GM12865 (cell line): ENCODE measurements around the gene SLC22A17.

Experiments
- DNase-seq: peaks from one replicate; pipeline ENCODE4 v3.0.0; 2010; ENCODE audit warnings: low read depth
- H3K4me3 ChIP-seq: 2 replicates; pipeline ENCODE4 v1.5.1; 2011; ENCODE audit warnings: mild to moderate bottlenecking, low read depth, low read length, control low read depth
- CTCF ChIP-seq: IDR thresholded peaks from 2 replicates; pipeline ENCODE4 v1.5.1; 2011; ENCODE audit warnings: low read length, control low read depth, low read depth, inconsistent platforms; ENCODE audit not compliant: insufficient read depth; ENCODE audit errors: missing control alignments

The SLC22A17 gene

DNA sequence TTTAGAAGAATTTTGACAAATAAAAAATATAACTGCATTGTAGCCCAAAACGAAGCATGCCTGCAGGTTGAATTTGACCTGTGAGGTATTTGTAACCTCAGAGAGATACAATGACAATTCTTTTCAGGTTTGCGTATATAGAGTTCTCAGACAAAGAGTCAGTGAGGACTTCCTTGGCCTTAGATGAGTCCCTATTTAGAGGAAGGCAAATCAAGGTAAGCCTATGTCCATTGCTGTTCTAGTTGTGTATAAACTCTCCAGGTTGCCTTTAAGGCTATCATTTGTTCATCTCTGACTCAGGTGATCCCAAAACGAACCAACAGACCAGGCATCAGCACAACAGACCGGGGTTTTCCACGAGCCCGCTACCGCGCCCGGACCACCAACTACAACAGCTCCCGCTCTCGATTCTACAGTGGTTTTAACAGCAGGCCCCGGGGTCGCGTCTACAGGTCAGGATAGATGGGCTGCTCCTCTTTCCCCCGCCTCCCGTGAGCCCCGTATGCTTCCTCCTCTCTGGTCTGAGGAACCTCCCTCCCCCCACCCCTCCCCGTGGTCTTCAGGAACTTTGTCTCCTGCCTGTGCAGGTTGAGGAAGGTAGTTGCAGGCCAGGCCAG, 28.7 kb downstream of the SLC22A17 start:
- TF ChIP-seq CTCF, result no peak
- H3K4me3 ChIP-seq, result no peak overlapping the region
- DNase-seq, result no peak

DNA sequence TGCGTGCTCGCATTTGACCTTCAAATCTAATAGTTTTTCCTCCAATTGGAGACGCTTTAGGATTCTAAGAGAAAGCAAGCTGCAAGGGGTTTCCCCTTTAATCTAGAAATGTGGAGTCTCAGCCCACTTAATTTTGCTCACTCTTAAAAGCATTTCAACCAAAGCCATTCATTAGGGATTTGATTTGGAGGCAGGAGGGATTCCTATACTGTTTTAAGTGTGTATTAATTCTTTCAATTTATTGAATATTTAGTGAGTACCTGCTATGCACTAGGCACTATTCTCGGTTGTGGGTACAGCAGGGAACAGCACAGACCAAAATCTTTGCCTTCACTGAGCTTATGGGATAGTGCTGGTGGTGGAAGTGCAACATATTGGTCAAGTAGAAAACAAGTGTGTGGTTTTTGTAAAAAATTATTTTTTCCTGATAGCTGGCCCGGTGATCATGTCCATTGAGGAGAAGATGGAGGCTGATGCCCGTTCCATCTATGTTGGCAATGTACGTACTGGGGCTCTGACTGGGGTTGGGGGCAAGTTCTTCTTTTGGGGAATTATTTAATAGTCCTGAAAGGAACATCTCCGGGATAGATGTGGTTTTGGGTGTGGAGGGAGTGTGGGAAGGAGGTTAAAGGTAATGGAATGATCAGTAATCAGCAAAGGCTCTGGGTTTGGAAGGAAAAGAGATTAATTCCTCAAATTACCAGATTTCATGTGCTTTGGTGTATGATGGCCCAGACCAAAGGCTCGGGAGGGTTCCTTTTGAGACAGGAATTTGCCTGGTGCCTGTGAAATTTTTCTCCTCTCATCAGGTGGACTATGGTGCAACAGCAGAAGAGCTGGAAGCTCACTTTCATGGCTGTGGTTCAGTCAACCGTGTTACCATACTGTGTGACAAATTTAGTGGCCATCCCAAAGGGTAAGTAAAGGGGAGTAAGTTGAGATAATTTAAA, 29.8 kb downstream of the SLC22A17 start:
- DNase-seq, result no peak
- H3K4me3 ChIP-seq, result peak overlapping the region; percentile 86
- TF ChIP-seq CTCF, result no peak

GRCh38 chr14:23321572-23322547, 30.8 kb downstream of the SLC22A17 start:
- peak; percentile 55 for DNase-seq
- no peak for TF ChIP-seq CTCF
- H3K4me3 ChIP-seq, result peak overlapping the region; percentile 86

GRCh38 chr14:23320584-23321571, 31.8 kb downstream of the SLC22A17 start, which contains the start of gene PABPN1:
Gene PABPN1, plus strand, starts transcription at chr14:23321457. Its CDS starts 13 bp downstream, at chr14:23321470.
- DNase-seq, result peak; percentile 100
- TF ChIP-seq CTCF, result no peak
- peak within 1 kb of the TSS; percentile 86 for H3K4me3 ChIP-seq

- peak overlapping the region; percentile 58 for H3K4me3 ChIP-seq
- DNase-seq, result no peak
- no peak for TF ChIP-seq CTCF
Measured at GRCh38 chr14:23319746-23320583, 32.7 kb downstream of the SLC22A17 start.
